Body of pancreas (tissue), 4 donors: ENCODE data around the gene ZNF431.

ENCODE experiments used
- POLR2A ChIP-seq, 3 donors: fragments of 450-650 bp; IDR thresholded peaks; one replicate each; pipeline ENCODE4 v1.6.1; 2016; ENCODE audit warnings: antibody characterized with exemption in 3 of 3, mild to moderate bottlenecking in 2 of 3
- TF ChIP-seq, protein P1 (sequence below), 7 experiments: fragments of 450-650 bp in 4 of 7; fragments of 200-600 bp in 3 of 7; sonication (generic) in 3 of 7; IDR thresholded peaks; one replicate each; pipeline ENCODE4 v1.5.1; 2016 to 2019; ENCODE audit warnings: antibody characterized with exemption in 7 of 7

DNA sequence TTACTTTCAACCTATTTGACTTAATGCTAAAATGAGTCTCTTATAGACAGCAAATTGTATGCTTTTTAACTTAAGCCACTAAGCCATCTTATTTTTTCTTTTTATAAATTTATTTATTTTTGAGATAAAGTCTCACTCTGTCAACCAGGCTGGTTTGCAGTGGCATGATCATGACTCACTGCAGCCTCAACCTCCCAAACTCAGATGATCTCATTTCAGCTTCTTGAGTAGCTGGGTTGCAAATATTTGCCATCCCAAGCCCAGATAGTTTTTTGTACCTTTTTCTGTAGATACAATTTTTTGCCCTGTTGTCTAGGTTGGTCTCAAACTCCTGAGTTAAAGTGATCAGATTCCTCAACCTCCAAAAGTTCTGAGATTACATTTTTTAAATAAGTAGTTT, 32.7 kb upstream of the ZNF431 start:
- no peak for TF ChIP-seq POLR2A (IDR thresholded peaks at IDR 0.05)
- TF ChIP-seq, protein P1, sequence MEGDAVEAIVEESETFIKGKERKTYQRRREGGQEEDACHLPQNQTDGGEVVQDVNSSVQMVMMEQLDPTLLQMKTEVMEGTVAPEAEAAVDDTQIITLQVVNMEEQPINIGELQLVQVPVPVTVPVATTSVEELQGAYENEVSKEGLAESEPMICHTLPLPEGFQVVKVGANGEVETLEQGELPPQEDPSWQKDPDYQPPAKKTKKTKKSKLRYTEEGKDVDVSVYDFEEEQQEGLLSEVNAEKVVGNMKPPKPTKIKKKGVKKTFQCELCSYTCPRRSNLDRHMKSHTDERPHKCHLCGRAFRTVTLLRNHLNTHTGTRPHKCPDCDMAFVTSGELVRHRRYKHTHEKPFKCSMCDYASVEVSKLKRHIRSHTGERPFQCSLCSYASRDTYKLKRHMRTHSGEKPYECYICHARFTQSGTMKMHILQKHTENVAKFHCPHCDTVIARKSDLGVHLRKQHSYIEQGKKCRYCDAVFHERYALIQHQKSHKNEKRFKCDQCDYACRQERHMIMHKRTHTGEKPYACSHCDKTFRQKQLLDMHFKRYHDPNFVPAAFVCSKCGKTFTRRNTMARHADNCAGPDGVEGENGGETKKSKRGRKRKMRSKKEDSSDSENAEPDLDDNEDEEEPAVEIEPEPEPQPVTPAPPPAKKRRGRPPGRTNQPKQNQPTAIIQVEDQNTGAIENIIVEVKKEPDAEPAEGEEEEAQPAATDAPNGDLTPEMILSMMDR (IDR thresholded peaks at IDR 0.05): no peak
